Measurements from ENCODE around the gene KRTAP21-1.

The KRTAP21-1 gene

GRCh38 chr21:30718239-30718909 lies 36.9 kb downstream of the KRTAP21-1 start, which contains the start of gene KRTAP21-3:
Gene KRTAP21-3, minus strand, starts transcription at chr21:30718777. Its CDS starts 18 bp downstream, at chr21:30718759.
- H2BK120ac ChIP-seq (ENCODE audit: insufficient read depth, low read length, poor library complexity): no peak within 1 kb of the TSS
- no peak within 1 kb of the TSS for H3K9ac ChIP-seq (ENCODE audit: low read length)
- H3K14ac ChIP-seq (ENCODE audit: low read length): no peak within 1 kb of the TSS
- no peak within 1 kb of the TSS for H3K4ac ChIP-seq (ENCODE audit: low read depth, low read length)
- H3K23ac ChIP-seq (ENCODE audit: low read length): no peak within 1 kb of the TSS
- no peak within 1 kb of the TSS for H3K27ac ChIP-seq (ENCODE audit: low read depth, low read length)
- no peak within 1 kb of the TSS for H4K8ac ChIP-seq (ENCODE audit: low read depth, low read length)
- no peaks in the 10 kb centered on the region for H3K27me3 ChIP-seq (ENCODE audit: insufficient read depth, low read length)
- H3K4me3 ChIP-seq (ENCODE audit: low read depth, low read length): no peak within 1 kb of the TSS
- H3K4me1 ChIP-seq (ENCODE audit: control insufficient read depth in 1 of 2, insufficient read depth in 2 of 2, low read length in 2 of 2): no peaks in the 10 kb centered on the region
- no peaks in the 10 kb centered on the region for H3K36me3 ChIP-seq (ENCODE audit: control insufficient read depth in 1 of 2, insufficient read depth in 2 of 2, low read length in 2 of 2)
- no peaks in the 10 kb centered on the region for H3K79me1 ChIP-seq (ENCODE audit: low read length)
- no peak within 1 kb of the TSS for H4K12ac ChIP-seq (ENCODE audit: low read depth, low read length)
- WGBS (ENCODE audit: extremely low coverage, insufficient coverage, insufficient read length): no CpG with 5 or more reads among the region's 3 CpGs
- H3K9me3 ChIP-seq (ENCODE audit: insufficient read depth, low read depth, low read length): no peaks in the 10 kb centered on the region
- no peak within 1 kb of the TSS for H3K4me2 ChIP-seq (ENCODE audit: low read length)
- peak in 1 of 2 donors; percentile 2 for DNase-seq
- no peaks in the 10 kb centered on the region for H3K79me2 ChIP-seq (ENCODE audit: control insufficient read depth, insufficient read depth, low read length, poor library complexity)
- no peak within 1 kb of the TSS for H2AK5ac ChIP-seq (ENCODE audit: low read length)
- H4K91ac ChIP-seq (ENCODE audit: low read depth, low read length): no peak within 1 kb of the TSS
- no peak within 1 kb of the TSS for H2BK5ac ChIP-seq (ENCODE audit: low read depth, low read length, poor library complexity)
- H3K18ac ChIP-seq (ENCODE audit: low read length): no peak within 1 kb of the TSS
- H2AFZ ChIP-seq (ENCODE audit: insufficient read depth, low read length, poor library complexity): no peak within 1 kb of the TSS
- H2BK12ac ChIP-seq (ENCODE audit: low read length): no peak within 1 kb of the TSS

GRCh38 chr21:30717105-30717504 lies 38.1 kb downstream of the KRTAP21-1 start:
- no peak overlapping the region for H3K23ac ChIP-seq (ENCODE audit: low read length)
- no peak overlapping the region for H4K91ac ChIP-seq (ENCODE audit: low read depth, low read length)
- no peak overlapping the region for H3K4me2 ChIP-seq (ENCODE audit: low read length)
- H4K12ac ChIP-seq (ENCODE audit: low read depth, low read length): no peak overlapping the region
- no peak overlapping the region for H3K4me3 ChIP-seq (ENCODE audit: low read depth, low read length)
- no peak overlapping the region for H2BK12ac ChIP-seq (ENCODE audit: low read length)
- no peak overlapping the region for H2BK5ac ChIP-seq (ENCODE audit: low read depth, low read length, poor library complexity)
- WGBS (ENCODE audit: extremely low coverage, insufficient coverage, insufficient read length): no CpG with 5 or more reads among the region's 2 CpGs
- H3K27ac ChIP-seq (ENCODE audit: low read depth, low read length): no peak overlapping the region
- no peak overlapping the region for H2BK120ac ChIP-seq (ENCODE audit: insufficient read depth, low read length, poor library complexity)
- H3K9me3 ChIP-seq (ENCODE audit: insufficient read depth, low read depth, low read length): no peaks in the 10 kb centered on the region
- no peak overlapping the region for H2AK5ac ChIP-seq (ENCODE audit: low read length)
- no peak overlapping the region for H4K8ac ChIP-seq (ENCODE audit: low read depth, low read length)
- H3K4ac ChIP-seq (ENCODE audit: low read depth, low read length): no peak overlapping the region
- H3K4me1 ChIP-seq (ENCODE audit: control insufficient read depth in 1 of 2, insufficient read depth in 2 of 2, low read length in 2 of 2): no peaks in the 10 kb centered on the region
- no peak overlapping the region for H3K9ac ChIP-seq (ENCODE audit: low read length)
- H3K79me1 ChIP-seq (ENCODE audit: low read length): no peaks in the 10 kb centered on the region
- DNase-seq: no peak
- H3K27me3 ChIP-seq (ENCODE audit: insufficient read depth, low read length): no peaks in the 10 kb centered on the region
- no peaks in the 10 kb centered on the region for H3K36me3 ChIP-seq (ENCODE audit: control insufficient read depth in 1 of 2, insufficient read depth in 2 of 2, low read length in 2 of 2)
- H3K18ac ChIP-seq (ENCODE audit: low read length): no peak overlapping the region
- H2AFZ ChIP-seq (ENCODE audit: insufficient read depth, low read length, poor library complexity): no peak overlapping the region
- H3K79me2 ChIP-seq (ENCODE audit: control insufficient read depth, insufficient read depth, low read length, poor library complexity): no peaks in the 10 kb centered on the region
- H3K14ac ChIP-seq (ENCODE audit: low read length): no peak overlapping the region

- Histone ChIP-seq H2AK5ac (ENCODE audit: low read length) (no peak overlapping the region), H3K79me1 (ENCODE audit: low read length) (no peaks in the 10 kb centered on the region), H3K27me3 (ENCODE audit: insufficient read depth, low read length) (no peaks in the 10 kb centered on the region), H3K14ac (ENCODE audit: low read length) (no peak overlapping the region), H4K8ac (ENCODE audit: low read depth, low read length) (no peak overlapping the region), H3K79me2 (ENCODE audit: control insufficient read depth, insufficient read depth, low read length, poor library complexity) (no peaks in the 10 kb centered on the region), H3K36me3 (ENCODE audit: control insufficient read depth in 1 of 2, insufficient read depth in 2 of 2, low read length in 2 of 2) (no peaks in the 10 kb centered on the region), H3K9ac (ENCODE audit: low read length) (no peak overlapping the region), H3K4ac (ENCODE audit: low read depth, low read length) (no peak overlapping the region), H4K12ac (ENCODE audit: low read depth, low read length) (no peak overlapping the region), H3K9me3 (ENCODE audit: insufficient read depth, low read depth, low read length) (no peaks in the 10 kb centered on the region), H2BK12ac (ENCODE audit: low read length) (no peak overlapping the region), H3K27ac (ENCODE audit: low read depth, low read length) (no peak overlapping the region), H3K4me1 (ENCODE audit: control insufficient read depth in 1 of 2, insufficient read depth in 2 of 2, low read length in 2 of 2) (no peaks in the 10 kb centered on the region), H2BK5ac (ENCODE audit: low read depth, low read length, poor library complexity) (no peak overlapping the region), H2BK120ac (ENCODE audit: insufficient read depth, low read length, poor library complexity) (no peak overlapping the region), H3K4me3 (ENCODE audit: low read depth, low read length) (no peak overlapping the region), H3K23ac (ENCODE audit: low read length) (no peak overlapping the region), H4K91ac (ENCODE audit: low read depth, low read length) (no peak overlapping the region), H3K18ac (ENCODE audit: low read length) (no peak overlapping the region), H3K4me2 (ENCODE audit: low read length) (no peak overlapping the region), H2AFZ (ENCODE audit: insufficient read depth, low read length, poor library complexity) (no peak overlapping the region)
- DNase-seq: no peak
- WGBS (ENCODE audit: extremely low coverage, insufficient coverage, insufficient read length): no CpG with 5 or more reads among the region's 2 CpGs
Observed at GRCh38 chr21:30714946-30715345, 40.3 kb downstream of the KRTAP21-1 start.

GRCh38 chr21:30714456-30714855 lies 40.8 kb downstream of the KRTAP21-1 start:
- no CpG with 5 or more reads among the region's 3 CpGs for WGBS (ENCODE audit: extremely low coverage, insufficient coverage, insufficient read length)
- no peak overlapping the region for H2BK120ac ChIP-seq (ENCODE audit: insufficient read depth, low read length, poor library complexity)
- no peak overlapping the region for H3K27ac ChIP-seq (ENCODE audit: low read depth, low read length)
- no peaks in the 10 kb centered on the region for H3K79me1 ChIP-seq (ENCODE audit: low read length)
- H3K18ac ChIP-seq (ENCODE audit: low read length): no peak overlapping the region
- H3K27me3 ChIP-seq (ENCODE audit: insufficient read depth, low read length): no peaks in the 10 kb centered on the region
- H3K9ac ChIP-seq (ENCODE audit: low read length): no peak overlapping the region
- no peak overlapping the region for H2BK12ac ChIP-seq (ENCODE audit: low read length)
- no peak overlapping the region for H4K91ac ChIP-seq (ENCODE audit: low read depth, low read length)
- no peak overlapping the region for H3K4me3 ChIP-seq (ENCODE audit: low read depth, low read length)
- no peak overlapping the region for H3K14ac ChIP-seq (ENCODE audit: low read length)
- no peak overlapping the region for H4K8ac ChIP-seq (ENCODE audit: low read depth, low read length)
- no peak overlapping the region for H2AK5ac ChIP-seq (ENCODE audit: low read length)
- H2BK5ac ChIP-seq (ENCODE audit: low read depth, low read length, poor library complexity): no peak overlapping the region
- H3K79me2 ChIP-seq (ENCODE audit: control insufficient read depth, insufficient read depth, low read length, poor library complexity): no peaks in the 10 kb centered on the region
- no peak for DNase-seq
- no peaks in the 10 kb centered on the region for H3K4me1 ChIP-seq (ENCODE audit: control insufficient read depth in 1 of 2, insufficient read depth in 2 of 2, low read length in 2 of 2)
- H3K9me3 ChIP-seq (ENCODE audit: insufficient read depth, low read depth, low read length): no peaks in the 10 kb centered on the region
- no peak overlapping the region for H4K12ac ChIP-seq (ENCODE audit: low read depth, low read length)
- H2AFZ ChIP-seq (ENCODE audit: insufficient read depth, low read length, poor library complexity): no peak overlapping the region
- H3K23ac ChIP-seq (ENCODE audit: low read length): no peak overlapping the region
- H3K4ac ChIP-seq (ENCODE audit: low read depth, low read length): no peak overlapping the region
- no peaks in the 10 kb centered on the region for H3K36me3 ChIP-seq (ENCODE audit: control insufficient read depth in 1 of 2, insufficient read depth in 2 of 2, low read length in 2 of 2)
- H3K4me2 ChIP-seq (ENCODE audit: low read length): no peak overlapping the region
